NCI-H510A treated with DMSO at 0.1 percent for 48 hours (cell line): ENCODE results near the gene SPG7.
"Not testable (repeated sequence)": the region's sequence is repeated elsewhere in the genome, so short reads cannot be mapped to it uniquely, and the experiment has no call there.

Experiments
- DNase-seq: peaks from one replicate; lab custom pipeline; 2025; lab: John Stamatoyannopoulos, UW

SPG7 gene

DNA sequence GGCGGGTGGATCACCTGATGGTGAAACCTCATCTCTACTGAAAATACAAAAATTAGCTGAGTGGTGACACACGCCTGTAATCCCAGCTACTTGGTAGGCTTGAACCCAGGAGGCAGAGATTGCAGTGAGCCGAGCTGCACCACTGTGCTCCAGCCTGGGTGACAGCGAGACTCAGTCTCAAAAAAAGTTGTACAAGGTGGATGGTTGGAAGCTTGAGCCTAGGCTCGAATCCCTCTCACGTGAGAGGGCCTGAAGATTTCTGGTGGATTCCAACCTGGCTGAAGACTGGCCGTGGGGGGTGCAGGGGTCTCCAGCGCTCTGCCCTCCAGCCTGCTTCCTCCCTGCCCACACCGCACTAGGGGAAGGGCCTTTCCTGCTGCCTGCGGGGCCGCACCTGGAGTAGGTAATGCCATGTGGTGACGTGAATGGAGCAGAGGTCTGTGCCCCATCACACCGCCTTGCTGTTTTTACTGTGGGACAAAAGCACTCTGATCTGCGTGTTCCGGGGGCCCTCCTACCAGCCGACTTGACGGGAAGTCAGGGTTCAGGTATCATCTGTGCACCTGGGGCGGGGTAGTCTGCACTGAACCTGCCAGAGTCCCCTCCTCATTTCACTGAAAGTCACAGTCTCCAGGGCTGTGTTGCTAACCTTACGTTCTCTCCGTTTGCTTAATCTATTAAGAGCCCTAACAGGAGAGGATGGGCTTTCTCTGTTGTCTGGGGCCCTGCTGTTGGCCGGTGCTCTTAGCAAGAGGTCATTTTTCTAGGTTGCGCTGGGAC is 56.5 kb downstream of the SPG7 start:
- no peak for DNase-seq

DNA sequence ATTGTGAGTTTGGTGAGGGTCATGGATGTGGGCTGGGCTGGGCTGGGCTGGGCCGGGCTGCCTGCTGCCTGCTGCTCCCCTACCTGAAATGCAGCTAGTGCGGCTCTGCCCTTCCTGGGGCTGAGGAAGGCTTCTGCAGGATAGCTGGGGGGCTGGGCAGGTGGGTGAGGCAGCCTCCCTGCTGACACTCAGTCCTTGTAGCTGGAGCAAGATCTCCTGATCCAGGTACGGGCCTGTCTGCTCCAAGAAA is 57.0 kb downstream of the SPG7 start:
- no peak for DNase-seq

DNA sequence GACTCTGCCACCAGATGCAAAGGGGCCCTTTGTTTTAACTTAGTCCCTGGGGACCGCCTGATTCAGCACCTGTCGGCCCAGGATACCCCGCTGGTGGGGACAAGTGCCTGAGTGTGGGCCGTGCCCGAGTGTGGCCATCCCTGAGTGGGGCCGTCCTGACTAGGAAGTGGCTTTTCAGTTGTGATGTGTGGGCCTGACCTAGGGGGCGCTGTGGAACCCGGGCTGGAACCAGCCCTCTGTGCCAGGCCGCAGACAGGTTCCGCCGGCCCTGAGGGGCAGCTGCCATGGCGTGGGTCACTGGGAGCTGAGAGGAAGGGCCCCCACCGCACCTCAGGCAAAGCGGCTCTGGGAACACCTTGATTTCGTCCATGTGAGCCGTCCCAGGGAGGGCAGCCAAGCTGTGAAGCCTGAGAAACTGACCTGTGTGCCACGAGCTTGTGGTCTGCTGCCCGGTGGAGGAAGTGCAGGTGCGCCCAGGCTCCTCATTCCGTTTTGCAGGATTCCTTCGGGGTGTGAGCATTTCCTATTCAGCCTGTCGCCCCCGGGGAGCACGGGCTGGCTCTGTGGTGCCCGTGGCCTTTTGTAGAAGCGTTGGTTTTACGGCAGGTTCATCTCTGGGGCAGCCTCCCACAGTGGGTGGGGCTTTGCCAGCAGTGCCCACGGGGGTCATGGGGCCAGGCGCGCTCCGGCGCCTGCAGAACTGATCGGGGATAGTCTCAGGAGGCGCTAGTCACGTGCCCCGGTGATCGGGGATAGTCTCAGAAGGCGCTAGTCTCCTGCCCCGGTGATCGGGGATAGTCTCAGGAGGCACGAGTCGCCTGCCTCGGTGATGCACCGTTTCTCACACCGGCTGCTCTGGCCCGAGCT is 57.5 kb downstream of the SPG7 start:
- DNase-seq, result peak; percentile 4

DNA sequence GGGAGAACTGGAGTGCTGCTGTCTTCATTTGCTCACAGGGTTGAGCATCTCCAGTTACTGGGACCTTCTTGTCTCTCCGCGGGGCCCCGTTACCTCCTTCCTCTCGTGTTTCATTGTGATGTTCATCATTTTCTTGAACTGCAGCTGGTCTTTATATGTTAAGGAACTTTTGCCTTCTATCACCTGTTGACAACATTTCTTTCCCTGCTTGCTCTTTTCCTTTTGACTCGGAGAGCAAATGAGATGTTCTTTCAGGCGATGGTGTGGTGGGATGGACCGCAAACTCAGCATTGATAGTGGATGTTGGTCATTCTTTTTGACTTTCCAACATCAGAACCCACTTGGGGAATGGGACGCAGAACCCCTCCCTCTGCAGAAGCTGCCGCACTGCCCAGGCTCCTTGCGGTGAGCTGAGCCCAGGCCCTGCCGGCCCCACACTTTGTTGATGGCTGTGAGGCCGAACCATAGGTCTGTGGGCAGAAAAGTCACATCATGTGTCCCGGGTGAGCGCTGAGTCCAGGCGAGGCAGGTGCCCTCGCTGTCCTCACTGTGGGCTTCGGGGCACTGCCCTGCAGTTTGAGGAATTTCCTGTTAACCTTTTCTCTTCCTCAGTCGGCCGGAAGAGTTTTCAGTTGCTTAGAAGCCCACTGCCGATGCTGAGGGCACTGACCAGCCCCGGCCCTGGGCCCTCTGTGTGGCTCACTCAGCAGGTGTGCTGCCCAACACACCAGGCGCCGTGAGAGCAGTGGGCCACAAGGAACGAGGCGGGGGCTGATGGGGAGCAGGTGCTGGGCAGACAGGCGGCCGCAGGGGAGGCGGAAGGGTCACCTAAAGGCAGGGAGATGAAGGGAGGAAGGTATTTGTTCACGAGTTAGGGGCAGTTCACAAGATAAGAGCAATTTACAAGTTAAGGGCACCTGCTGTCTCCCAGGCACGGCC is 59.7 kb downstream of the SPG7 start:
- no peak for DNase-seq

DNA sequence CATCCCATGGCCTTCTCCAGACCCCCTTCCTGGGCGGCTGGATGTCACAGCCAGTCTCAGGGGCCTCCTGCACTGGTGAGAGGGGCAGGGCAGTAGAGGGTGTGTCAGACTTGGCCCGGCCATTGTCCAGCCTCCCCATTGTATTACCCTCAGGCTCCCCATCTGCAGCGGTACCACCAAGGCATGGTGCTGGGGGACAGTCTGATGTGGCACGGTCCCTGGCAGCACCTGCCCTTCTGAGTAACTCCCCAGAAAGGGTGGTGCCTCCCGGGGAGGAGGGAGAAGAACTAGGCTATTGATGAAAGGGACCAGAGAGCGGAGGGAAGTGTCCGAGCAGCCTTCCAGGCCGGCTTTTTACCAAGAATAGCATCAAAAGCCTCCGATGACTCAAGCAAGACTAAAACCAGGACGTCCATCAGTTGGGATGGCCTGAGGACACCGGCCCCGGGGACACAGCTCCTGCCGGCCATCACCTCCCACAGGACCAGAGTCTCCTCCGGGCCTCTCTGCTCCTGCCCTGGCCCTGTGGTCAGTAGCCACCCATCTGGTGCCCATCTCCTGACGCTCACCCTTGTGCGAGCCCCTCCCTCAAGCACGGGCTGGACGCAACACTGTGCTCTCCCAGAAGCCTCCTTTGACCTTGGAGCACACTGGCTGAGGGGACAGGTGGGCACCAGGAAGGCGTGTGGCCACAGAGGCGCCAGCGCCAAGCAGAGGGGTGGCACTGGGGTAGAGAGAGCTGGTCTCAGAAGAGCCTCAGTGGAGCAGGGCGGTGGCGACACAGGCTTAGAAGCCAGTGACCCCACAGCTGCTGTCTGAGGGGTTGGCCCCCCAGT is 61.5 kb downstream of the SPG7 start:
- DNase-seq, result no peak

DNA sequence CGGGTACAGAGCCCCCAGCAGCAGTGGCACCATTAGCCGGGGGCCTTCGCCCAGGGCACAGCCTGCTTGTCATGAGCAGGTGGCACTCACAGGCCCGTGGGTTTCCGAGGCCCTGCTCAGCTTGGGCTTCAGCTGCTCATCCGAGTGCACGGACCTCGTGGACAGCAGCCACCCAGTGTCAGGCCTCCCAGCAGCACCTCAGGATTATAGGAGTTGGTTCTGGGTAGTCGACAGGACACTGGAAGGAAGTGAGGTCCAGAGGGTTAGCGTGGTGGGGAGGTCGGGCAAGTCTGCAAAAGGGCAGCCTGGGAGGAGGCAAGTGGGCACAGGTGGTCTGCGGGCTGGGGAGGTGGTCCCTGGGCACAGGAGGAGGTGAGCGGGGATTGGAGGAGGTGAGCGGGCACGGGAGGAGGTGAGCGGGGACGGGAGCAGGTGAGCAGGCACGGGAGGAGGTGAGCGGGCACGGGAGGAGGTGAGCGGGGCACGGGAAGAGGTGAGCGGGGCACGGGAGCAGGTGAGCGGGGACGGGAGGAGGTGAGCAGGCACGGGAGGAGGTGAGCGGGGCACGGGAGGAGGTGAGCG is 62.2 kb downstream of the SPG7 start:
- DNase-seq, result no peak

DNA sequence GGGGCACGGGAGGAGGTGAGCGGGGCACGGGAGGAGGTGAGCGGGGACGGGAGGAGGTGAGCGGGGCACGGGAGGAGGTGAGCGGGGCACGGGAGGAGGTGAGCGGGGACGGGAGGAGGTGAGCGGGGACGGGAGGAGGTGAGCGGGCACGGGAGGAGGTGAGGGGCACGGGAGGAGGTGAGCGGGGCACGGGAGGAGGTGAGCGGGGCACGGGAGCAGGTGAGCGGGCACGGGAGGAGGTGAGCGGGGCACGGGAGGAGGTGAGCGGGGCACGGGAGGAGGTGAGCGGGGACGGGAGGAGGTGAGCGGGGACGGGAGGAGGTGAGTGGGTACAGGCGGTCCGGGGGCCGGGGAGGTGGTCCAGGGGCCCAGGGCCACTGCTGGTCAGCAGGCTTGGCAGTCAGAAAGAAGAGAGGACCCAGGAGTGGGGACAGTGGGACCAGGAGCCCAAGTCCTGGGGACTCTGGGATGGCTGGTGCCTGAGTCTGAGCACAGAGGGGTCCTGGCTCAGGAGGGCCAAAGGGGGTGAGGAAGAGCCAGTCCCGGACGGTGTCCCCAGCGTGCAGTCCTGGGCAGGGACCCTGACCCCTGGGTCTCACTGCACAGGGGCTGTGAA is 62.9 kb downstream of the SPG7 start:
- DNase-seq, result not testable (repeated sequence)

DNA sequence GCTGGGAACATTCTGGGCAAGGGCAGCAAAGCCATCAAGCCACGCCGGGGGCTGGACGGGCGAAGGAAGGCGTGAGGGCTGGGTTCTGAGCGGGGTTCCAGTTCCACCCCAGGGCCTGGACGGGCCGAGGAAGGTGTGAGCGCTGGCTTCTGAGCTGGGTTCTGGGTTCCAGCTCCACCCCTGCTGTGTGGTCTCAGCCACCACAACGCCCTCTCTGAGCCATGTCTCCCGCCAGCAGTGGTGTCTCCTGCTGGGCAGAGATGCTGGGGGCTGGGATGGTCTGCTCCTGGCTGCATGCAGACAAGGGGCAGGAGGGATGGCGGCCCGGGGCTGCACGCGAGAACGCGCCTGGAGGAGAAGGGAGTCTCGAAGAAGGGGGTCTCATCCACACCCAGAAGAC is 63.4 kb downstream of the SPG7 start:
- no peak for DNase-seq

DNA sequence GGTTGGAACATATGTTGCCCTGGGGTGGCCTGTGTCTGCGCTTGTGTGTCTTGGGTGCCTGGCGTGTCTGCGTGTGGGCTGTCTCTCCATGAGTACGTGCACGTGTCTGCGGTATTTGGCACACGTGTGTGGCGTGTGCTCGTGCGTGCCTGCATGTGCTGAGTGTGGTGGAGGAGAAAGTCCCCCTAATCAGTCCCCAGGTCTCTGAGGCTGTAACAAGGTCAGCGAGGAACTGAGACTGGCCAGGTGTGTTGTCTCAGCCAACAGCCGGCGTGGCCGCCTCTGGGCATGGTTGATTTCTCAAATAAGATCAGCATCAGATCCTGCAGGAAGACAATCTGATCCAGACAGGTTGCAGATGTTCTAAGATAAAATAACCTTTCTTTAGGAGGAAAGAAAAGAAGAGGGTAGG is 63.9 kb downstream of the SPG7 start:
- DNase-seq, result no peak

DNA sequence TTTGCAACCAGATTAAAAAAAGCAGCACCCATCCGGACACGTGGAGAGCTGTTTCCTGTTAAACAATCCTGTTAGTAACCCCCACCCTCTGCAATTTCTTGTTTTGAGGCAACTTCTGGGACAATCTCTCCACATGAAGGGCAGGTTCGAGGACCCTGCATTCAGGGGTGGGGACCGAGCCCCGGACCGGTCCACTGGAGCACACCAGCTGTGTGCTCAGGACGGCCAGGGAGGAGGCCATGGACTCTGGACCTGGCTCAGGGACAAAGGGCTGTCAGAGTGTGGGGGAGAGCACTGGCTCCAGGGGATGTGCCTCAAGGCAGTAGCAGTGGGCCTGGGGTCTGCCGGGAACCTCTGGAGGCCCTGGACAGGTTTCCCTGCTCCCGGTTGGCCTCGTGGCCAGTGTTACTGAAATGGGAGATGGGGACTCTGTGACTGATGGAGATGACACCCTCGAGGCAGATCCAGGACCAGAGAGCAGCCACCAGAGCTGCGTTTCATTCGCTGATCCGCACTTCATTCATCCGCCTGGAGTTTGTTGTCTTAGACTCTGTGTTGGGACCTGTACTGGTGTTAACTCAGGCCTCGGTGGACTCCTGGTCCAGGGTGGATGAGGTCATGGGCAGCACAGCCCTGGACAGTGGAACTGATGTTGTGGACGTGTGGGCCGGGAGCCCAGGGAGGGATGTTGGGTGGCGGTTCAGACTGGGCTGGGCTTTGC is 64.4 kb downstream of the SPG7 start:
- DNase-seq, result no peak

DNA sequence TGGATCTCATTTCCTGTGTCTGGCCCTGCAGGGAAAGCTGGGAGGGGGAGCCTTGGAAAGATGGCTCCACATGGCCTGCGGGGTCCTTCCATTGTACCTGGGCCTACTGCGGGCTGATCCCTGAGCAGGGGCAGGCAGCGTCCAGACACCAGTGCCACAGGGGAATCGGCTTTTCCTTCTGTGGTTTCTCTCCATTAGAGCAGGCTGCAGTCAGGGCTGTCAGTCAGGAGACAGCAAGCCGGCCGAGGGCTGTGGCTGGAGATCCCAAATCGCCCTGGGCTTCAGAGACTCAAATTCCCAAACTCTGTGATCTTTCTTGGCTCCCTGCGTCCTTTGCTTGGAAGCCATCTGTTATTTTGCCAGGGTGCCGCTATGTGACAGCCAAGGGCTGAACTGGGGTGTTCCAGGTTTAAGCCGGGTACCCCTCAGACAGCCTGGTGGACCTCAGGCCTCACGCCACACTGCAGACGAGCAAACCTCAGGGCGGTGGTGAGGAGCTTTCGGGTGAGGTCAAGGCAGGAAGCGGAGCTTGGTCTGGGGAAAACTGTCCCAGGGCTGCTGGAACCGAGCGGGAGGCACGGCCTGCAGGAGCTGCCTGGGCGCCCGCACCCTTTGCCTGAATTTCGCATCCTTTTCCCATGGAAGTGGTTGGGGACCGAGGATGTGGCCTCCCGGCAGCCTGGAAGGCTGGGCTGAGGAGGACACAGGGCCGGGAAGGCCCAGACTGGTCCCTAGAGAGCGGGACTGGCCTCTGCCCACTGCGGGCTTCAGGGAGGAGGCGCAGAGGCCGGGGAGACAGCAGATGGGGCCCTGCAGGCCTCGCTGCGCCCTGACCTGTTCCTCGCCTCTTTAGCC is 65.8 kb downstream of the SPG7 start:
- DNase-seq, result no peak

DNA sequence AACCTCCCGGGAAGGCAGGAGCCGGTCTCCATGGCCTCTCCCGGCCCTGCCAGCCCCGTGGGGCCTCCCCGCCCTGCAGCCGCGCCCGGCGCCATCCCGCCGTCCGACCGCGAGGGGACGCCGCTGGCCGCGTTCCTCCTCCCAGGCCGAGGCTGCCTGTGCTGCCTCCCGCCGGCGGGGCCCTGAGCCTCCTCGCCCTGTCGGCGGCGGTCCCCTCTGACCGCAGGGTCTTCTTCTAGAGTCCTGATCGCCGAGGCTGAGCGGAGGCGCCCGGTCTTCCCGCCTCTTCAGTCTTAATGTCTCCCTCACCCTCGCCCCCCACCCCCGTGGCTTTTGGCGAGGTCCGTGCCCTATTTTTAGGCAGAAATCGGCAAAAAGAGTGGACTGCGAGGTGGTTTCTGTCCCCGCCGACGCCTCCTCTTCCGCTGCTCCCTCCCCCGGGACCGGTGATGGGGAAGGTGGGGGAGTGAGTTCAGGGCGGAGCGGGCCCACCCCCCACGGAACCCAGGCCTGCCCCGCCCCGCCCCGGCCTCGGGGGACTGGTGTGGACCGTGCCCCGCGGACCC is 66.6 kb downstream of the SPG7 start:
- no peak for DNase-seq

DNA sequence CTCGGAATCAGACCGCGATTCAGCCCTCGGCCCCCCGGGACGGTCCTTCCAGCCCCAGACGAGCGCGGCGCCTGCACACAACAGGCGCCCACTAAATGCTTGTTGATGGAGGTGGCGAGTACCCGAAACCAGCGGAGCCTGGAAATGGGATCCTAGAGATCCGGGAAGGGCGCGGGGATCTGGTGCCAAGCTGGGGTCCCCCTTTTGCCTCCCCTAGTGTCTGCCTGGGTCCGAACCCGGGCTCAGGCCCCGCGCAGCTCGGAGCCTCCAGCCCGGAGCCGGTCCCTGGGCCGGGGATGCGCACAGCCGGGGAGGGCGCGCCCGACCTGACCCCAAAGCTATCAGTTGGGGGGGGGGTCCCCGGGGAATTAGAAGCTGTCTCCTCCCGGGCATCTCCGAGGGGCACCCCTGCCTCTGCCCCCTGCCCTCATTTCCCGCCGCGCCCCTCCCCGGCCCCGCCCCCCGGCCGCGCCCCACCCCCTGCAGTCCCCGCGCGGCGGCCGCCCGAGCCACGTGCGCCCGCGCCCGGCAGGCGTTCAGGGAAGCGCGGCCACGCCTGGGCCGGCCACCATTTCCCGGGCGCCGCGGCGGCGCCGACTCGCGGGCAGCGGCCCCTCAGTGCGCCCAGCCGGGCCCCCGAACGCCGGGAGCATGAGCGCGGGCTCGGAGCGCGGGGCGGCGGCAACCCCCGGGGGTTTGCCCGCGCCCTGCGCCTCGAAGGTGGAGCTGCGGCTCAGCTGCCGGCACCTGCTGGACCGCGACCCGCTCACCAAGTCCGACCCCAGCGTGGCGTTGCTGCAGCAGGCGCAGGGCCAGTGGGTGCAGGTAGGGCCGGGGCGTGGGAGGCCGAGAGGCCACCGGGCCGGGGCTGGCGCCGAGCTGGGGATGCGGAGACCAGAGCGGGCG is 67.3 kb downstream of the SPG7 start, which contains the start of gene CPNE7:
CPNE7 (plus strand) TSS at position 512 of the 906 bp plus-strand sequence; CDS start at position 652, 140 bp downstream.
- no peak for DNase-seq

DNA sequence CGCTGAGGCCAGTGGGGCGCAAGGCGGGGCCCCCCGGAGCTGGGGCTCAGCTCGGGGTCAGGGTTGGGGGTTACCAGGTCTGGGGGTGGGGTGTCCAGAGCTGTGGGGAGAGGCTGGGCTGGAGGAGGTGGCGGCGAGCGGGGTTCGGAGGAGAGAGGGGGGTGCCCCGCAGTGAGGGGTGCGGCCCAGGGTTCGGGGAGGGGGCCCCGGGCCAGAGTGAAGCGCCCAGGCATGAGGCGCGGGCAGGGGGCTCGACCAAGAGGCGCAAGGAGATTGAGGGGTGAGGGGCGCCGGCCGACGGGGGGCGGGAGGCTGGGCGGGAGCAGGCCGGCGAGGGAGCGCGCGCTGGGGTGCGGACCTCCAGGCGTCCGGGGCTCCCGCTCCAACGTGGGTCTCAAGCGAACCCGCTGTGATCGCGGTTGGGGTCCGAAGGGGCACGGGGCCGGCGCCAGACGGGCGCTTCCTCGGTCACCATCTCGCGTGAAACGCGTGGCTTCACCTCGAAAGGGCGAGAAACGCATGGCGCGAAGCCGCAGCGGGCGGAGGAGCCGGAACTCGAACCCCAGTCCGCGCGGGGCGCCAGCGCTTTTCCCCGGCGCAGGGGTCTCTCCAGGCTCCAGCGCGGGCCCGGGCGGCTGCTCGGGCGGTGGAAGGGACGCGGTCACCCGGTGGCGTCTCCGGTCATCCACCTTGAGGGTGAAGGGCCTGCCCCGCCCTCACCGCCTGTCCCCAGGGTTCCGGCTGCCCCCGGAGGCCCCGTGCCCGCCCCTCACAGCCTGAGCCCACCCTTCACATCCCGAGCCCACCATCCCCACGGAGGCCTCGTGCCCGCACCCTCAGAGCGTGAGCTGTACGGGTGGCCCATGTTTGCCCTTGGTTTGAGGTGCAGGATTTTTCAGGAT is 68.2 kb downstream of the SPG7 start:
- no peak for DNase-seq

DNA sequence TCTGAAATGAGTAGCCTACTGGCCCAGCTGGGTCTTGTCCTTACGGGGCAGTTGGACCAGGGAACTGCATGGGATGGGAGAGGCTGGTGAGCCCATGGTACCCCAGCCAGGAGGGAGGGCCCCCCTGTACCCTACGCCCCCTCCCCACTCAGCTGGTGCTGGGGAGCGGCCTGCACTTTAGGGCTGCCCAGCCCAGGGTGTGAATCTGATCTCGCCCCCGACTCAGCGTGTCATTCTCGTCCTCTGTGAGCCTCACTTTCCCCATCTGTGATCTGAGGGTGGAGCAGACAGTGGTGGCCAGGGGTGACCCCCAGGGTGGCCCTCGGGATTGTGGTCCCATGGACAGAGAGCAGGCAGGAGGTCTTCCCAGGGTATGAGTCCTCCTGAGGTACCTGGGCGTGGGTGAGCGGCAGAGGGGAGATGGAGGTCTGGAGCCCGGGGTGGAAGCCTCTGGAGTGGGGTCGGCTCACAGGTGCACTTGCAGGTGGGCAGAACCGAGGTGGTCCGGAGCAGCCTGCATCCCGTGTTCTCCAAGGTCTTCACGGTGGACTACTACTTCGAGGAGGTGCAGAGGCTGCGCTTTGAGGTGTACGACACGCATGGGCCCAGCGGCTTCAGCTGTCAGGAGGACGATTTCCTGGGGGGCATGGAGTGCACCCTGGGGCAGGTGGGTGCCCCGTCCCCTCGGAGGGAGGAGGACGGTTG is 69.0 kb downstream of the SPG7 start:
- no peak for DNase-seq

DNA sequence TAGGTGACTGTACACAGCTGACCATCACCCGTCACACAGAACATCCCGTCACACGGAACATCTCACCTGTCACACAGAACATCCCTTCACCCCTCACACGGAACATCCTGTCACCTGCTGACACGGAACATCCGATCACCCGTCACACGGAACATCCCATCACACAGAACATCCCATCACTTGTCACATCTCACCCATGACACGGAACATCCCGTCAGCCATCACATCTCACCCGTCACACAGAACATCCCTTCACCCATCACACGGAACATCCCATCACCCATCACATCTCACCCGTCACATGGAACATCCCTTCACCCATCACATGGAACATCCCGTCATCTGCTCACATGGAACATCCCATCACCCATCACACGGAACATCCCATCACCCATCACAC is 71.1 kb downstream of the SPG7 start:
- no peak for DNase-seq
